Coronary artery (tissue), 2 donors: ENCODE measurements around the gene GSC2.

Source experiments
- DNase-seq: peaks from one replicate; pipeline ENCODE4 v3.0.0-alpha.2; 2017; ENCODE audit warnings: low spot score
- H3K27ac ChIP-seq, 2 donors: fragments of 200-600 bp; sonication (generic); one replicate each; pipeline ENCODE4 v1.5.1; 2016 to 2019
- H3K4me3 ChIP-seq: fragments of 200-600 bp; sonication (generic); 2 replicates; pipeline ENCODE4 v1.5.1; 2016; ENCODE audit warnings: mild to moderate bottlenecking, moderate library complexity
- CTCF ChIP-seq: fragments of 200-600 bp; sonication (generic); IDR thresholded peaks from one replicate; pipeline ENCODE4 v1.5.1; 2019; ENCODE audit warnings: antibody characterized with exemption

GSC2 gene

DNA sequence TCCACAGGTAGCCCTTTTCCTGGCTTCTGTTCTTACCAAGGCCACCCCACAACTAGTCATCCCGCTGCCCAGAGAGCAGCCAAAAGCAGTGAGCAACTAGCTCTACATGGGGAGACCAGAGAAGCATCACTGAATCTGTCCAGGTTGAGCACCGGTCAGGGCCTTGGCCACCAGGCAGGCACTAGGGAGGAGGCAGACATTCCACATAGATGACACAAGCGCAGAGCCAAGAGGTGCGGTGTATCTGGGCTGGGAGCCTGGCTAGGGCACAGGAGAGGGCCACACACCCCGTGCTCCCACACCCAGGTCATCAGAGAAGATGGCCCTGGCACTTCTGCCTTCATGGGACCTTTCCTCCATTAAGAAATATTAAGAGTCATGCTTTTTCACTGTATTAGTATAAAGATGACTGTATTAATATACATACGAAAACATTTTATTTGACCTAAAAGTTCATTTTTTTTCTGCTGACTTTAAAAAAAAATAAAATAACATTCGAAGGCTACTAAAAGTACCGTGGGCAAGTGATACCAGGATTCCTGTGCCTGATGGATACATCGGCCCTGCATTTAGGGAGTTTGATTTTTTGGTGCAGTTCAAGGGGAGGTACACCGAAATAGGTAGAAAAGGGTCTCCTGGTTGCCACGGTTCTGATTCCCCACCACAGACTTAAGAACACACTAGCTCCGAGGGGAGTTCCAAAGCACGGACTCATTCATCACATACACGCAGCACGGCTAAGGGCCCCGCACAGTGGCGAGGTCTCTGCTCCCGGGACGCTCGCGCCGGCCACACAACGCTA lies 29.1 kb downstream of the GSC2 start:
- peak overlapping the region; percentile 86 for H3K4me3 ChIP-seq
- DNase-seq, result no peak
- no peak for TF ChIP-seq CTCF
- H3K27ac ChIP-seq, result peak overlapping the region; percentile 84 to 91

DNA sequence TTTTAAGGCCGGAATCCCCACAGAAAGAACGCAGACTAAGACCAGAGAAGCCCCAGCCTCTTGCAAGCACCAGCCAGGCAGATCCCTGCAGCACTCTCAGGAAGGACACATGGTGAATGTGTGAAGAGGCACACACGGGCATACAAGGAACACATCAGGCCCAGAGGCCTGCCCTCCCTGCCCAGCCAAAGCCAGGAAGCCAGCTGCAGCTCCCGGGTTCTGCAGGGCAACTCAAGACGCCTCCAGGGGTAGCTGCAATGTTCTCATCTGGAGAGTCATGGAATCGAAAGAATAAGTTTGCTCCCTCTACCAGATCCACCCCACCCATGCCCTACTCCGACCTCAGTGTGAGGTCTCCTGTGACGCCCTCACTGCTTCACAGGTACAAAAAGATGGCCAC lies 30.1 kb downstream of the GSC2 start:
- Histone ChIP-seq H3K4me3 (peak overlapping the region; percentile 86), H3K27ac (no peak overlapping the region)
- no peak for TF ChIP-seq CTCF
- no peak for DNase-seq

DNA sequence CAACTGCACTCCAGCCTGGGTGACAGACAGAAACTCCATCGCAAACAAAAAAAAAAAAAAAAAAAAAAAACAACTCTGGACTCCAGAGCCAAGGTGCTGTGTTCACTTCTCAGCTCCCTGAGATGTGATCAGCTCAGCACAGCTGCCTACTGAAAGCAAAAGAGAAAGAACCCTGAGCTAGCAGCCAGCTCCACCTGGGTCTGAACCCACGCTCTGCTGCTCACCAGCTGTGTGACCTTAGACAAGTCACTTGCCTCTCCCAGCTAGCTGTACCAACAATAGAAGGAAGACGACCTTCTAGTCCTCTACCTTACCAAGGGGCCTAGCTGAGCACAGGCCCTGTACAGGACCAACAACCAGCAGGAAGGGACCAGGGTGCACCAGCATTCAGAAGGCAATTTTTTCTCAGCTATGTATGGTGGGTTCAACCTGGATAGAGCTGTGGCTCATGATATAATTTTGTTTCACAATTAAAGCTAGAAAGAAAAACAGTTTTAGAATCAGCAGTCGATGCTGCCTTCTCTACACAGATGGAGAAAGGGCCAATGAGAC lies 31.7 kb downstream of the GSC2 start:
- Histone ChIP-seq H3K27ac (no peak overlapping the region), H3K4me3 (no peak overlapping the region)
- TF ChIP-seq CTCF, result no peak
- DNase-seq, result no peak

DNA sequence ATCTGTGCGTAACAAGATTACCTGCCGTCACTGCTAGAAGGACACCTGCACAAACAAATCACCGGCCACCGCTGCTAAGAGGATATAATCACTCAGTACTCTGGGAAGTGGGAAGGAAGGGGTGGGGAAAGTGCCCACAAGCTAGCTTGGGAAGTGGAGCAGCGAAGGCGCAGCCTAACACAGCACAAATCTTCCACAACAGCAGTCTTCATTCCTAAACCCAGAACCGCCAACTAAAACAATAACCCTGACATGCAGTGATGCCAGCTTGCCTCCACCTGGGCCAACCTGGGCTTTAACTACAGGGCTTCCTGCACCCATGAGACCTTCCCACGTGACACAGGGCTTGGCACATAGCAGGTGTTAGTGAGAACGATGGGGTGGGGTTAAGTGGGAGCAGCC lies 33.0 kb downstream of the GSC2 start:
- Histone ChIP-seq H3K27ac (no peak overlapping the region), H3K4me3 (no peak overlapping the region)
- TF ChIP-seq CTCF, result no peak
- DNase-seq, result no peak

GRCh38 chr22:19115628-19116027 lies 34.5 kb downstream of the GSC2 start:
- TF ChIP-seq CTCF, result no peak
- DNase-seq, result no peak
- H3K4me3 ChIP-seq, result no peak overlapping the region
- H3K27ac ChIP-seq, result no peak overlapping the region

- H3K27ac ChIP-seq, result no peak overlapping the region
- H3K4me3 ChIP-seq, result no peak overlapping the region
- TF ChIP-seq CTCF, result no peak
- no peak for DNase-seq
Measured at GRCh38 chr22:19114984-19115552, 35.0 kb downstream of the GSC2 start.

- DNase-seq, result no peak
- TF ChIP-seq CTCF, result no peak
- Histone ChIP-seq H3K27ac (no peak overlapping the region), H3K4me3 (no peak overlapping the region)
Measured at GRCh38 chr22:19113429-19113828, 36.7 kb downstream of the GSC2 start.
